GM21786 (cell line): ENCODE results near the gene CFAP99.

Experiments
- ATAC-seq: cut with Tn5 transposase; IDR thresholded peaks from one replicate; pipeline ENCODE4 v1.9.1; 2021; ENCODE audit not compliant: unreplicated experiment

The CFAP99 gene

GRCh38 chr4:2409381-2409783 is 9.4 kb upstream of the CFAP99 start:
- no peak for ATAC-seq

- ATAC-seq: peak; percentile 20
Observed at GRCh38 chr4:2411786-2412510, 6.8 kb upstream of the CFAP99 start.

DNA sequence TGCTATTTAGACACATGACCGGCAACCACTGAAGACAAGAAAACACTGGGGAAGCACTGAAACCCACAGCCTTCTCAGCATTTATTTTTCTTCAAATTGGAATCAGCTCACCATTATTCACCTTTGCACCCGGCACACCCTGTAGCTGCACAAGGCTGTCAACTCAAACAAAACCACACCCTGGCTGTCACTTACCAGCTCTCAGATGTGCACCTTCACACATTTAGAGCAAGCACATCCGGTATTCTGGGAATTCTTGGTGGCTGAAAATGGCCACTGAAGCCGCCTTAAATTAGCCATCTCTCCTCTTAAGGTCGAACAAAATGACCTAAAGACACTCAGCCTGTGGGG is 6.2 kb upstream of the CFAP99 start:
- peak; percentile 35 for ATAC-seq

DNA sequence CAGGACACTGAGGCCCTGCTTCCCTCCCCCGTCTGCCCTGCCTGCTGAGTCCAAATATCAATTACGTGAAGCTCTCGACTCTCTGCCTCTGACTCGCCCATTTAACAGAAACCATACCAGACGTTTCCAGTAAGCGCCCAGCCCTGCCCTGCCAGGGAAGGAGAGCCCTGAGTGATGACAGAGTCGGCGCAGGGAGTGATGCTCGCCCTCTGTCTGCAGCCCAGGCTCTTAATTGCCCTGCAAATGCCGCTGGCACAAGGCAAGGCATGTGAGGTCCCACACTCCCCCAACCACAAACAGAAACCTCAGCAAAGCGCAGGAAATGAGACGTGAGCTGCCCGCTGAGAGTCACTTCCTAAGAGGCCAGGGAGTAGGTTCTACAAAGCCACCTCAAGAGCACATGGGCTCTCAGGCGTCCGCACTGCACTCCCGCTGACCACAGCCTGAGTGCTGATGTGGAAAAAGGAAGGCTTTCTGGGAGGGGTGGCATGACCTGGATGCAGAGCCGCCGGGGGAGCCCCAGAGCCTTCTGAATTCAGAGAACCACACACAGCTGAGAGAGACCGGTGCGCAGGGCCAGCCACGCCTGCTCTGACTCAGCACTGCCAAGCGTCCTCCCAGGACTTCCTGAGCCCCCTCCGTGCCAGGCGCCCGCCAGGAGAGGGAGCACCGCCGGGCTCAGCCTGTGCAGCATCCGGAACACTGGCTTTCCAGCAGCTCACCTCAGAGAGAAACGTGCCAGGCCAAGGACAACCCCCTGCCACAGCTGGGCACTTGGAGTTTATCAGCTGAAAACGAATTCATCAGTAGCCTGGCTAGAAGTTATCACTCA is 5.7 kb upstream of the CFAP99 start:
- peak; percentile 49 for ATAC-seq

GRCh38 chr4:2413821-2414610 is 4.7 kb upstream of the CFAP99 start:
- no peak for ATAC-seq

DNA sequence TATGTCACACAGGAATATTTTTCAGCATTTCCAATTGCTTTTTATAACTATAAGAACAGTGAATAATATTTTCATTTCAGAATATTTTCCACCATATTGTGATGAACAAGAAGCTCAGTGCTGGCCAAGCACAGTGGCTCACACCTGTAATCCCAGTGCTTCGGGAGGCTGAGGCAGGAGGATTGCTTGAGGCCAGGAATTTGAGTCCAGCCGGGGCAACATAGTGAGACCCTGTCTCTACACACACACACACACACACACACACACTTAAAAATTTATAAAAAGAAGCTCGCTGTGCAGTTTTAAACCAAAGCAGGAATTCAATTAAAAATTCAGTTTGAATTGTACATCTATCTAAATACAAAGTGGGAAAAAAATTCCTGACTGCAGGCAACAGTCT is 3.5 kb upstream of the CFAP99 start:
- no peak for ATAC-seq

DNA sequence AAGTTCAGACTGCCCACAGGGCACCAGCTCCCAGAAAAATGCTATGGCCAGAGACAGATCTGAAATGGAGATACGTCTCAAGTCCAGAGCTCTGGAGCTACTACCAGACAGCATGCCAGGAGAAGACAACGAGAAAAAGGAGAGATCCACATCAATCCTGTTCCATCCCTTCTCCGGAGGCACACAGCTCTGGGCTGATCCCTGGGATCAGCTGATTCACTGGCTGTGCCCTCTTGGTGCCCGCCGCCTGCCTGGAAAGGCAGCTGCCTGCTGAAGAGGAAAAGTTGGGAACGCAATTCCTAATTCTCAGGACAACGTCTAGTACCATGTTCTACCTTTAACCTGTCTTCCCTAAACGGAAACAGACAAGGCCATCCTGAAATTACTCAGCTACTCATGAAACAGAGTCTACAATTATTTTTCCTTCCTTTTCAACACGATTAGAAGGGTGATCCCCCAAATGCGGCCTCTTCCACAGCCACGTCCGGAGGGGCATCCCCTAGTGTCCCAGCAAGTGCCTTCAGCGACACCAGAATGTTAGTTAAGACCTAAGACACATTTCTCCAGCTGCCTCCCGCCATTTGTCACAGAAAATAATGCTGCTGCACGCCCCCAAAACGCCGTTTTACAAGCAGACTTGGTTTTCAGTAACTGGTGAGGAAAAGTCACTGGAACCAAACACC is 2.7 kb upstream of the CFAP99 start:
- no peak for ATAC-seq

DNA sequence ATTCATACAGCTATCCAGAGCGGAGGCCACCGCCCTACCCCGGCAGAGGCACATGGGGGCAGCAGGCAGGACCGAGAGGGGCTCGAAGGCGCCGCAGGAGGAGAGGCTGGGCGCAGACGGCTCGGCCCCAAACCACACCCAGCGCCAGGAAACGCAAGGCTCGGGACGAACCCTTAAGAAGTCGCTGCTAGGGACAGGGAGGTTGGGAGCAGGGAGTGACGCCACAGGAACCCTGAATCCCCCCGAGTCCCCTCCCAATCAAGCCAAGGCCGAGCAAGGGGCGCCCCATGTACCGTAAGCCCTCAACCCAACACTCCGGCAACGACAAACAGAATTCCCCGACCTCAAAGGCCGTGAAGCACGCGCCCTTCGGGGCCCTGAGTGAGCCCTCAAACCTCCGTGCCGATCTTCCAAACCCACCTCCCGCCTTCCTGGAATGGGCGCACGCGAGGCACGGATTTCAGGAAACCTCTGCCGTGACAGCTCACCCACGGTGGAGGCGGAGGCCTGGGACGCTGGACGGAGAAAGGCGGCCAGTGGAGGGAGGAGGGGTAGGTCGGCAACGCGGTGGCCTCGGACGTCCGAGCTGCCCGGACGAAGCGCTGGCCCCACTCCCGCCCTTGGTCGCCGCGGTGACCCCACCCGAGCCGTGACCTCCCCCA is 2.1 kb upstream of the CFAP99 start:
- ATAC-seq: no peak

- ATAC-seq: no peak
Observed at GRCh38 chr4:2417226-2417764, 1.5 kb upstream of the CFAP99 start.

- no peak for ATAC-seq
Observed at GRCh38 chr4:2417765-2418649, 748 bp upstream of the CFAP99 start, which contains the start of gene ZFYVE28. Gene ZFYVE28 (minus strand): TSS chr4:2418645. CDS start chr4:2418323, 322 bp downstream.

DNA sequence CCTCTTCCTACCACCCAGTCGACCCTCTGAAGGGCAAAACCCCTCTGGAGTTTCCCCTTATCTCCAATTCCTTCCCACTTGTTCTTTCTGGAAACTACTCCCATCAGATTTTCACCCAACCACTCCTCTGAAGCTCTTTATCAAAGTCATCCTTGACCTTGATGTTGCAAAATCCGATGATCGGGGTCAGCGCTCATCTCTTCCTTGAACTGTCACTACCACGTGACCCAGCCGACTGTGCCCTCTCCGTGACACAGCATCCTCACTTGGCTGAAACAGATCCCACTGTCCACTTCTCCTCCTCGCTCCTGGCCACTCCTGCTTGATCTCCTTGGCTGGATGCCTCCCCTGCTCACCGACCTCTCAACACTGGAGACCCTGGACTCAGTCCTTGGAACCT is 1.1 kb downstream of the CFAP99 start:
- ATAC-seq: no peak

DNA sequence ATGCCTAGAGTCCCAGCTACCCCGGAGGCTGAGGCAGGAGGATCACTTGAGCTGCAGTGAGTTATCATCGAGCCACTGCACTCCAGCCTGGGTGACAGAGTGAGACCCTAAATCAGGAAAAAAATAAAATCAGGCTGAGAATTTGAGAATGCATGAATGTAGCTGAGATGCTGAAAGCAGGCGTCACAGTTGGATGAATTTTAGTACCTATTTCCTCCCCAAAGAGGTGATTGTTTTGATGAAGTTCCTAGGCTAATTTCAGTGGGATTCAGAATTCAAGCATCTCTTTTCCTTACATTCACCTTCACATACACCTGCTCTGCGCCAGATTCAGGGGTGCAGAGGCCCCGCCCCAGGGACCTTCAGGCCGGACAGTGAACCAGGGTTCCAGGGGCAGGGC is 3.2 kb downstream of the CFAP99 start:
- no peak for ATAC-seq

DNA sequence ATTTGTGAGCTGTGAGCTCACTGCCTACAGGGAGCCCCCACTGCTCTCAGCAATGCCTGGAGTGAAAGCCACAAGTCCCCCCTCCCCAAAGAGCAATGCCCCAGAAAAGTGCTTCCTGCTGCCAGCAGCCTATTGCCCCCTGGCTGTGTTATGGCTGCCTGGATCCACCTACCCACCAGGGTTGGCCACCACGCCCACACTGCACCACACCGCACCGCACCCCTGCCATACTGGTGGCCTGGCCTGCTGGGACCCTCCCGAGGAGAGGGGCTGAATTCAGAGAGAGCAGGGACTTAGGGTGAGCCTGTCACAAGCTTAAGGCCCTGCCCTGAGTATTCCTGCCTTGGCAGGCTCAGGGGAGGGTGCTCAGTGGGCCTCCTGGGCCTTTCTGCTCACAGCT is 4.3 kb downstream of the CFAP99 start:
- no peak for ATAC-seq

GRCh38 chr4:2423695-2424094 is 4.9 kb downstream of the CFAP99 start:
- no peak for ATAC-seq

- no peak for ATAC-seq
Observed at GRCh38 chr4:2424581-2424980, 5.8 kb downstream of the CFAP99 start.

- ATAC-seq: no peak
Observed at GRCh38 chr4:2425386-2426068, 6.8 kb downstream of the CFAP99 start.

DNA sequence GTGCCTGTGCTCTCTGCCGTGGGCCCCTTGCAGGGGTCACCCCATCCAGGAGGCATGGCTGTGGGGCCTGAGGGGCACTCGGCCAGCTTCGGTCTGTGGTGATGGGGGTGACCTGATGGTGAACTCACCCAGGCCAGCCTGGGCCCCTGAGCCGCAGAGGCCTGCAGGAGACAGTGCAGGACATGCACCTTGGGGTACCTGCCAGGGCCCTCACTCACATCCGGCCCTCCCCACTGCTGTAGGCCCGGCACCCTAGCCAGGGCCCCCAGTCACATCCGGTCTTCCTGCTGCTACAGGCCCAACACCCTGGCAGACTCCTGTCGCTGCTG is 7.3 kb downstream of the CFAP99 start:
- no peak for ATAC-seq

DNA sequence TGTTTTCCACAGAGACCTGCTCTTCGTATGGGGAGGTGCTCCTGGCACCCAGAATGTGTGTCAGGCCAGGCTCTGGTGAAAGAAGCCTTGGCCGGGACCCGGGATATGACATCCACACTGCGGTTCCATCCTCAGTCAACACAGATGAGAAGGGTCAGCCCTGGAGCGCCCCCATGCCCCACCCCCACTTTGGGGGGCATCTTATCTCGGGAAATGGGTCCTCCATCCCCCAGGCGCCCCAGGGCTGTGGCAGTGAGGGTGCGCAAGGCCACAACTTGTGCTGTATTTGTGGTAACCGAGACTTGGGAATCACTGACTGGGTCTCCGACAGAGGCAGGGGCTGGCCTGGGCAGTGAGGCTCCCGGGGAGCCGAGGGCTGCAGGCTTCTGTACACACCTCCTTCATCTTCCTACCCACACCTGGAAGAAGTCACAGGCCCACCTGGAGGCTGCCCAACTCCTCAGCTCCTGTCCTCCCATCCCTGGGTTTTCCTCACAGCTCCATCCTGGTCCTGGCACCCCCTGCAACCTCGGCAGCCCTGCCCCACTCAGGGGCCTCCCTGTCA is 8.0 kb downstream of the CFAP99 start:
- no peak for ATAC-seq
